ENCODE measurements around the gene CNR2. TPM values are rescaled to one million over a fixed set of nuclear protein-coding genes. Genes with fewer than 3 reads are reported as not detected.

The CNR2 gene
- polyA plus RNA-seq, 3 donors = 0.03 to 0.12 (median 0.11) TPM

GRCh38 chr1:23904748-23905357 is 8.3 kb downstream of the CNR2 start:
- no peak for TF ChIP-seq CTCF (IDR thresholded peaks at IDR 0.05)
- Histone ChIP-seq H4K20me1 (ENCODE audit: insufficient read depth, low read length) (no peaks in the 10 kb centered on the region), H3K79me2 (ENCODE audit: insufficient read depth, low read length) (no peaks in the 10 kb centered on the region), H3K9ac (ENCODE audit: insufficient read depth, low read length, poor library complexity, severe bottlenecking) (no peak overlapping the region), H2AFZ (ENCODE audit: insufficient read depth, low read depth, low read length, poor library complexity, severe bottlenecking) (no peak overlapping the region), H3K4me2 (replicated peaks; ENCODE audit: extremely low read depth, low read length, poor library complexity, severe bottlenecking) (no peak overlapping the region), H3K4me3 (replicated peaks in 1 of 3; ENCODE audit: low read depth in 2 of 3, low read length in 3 of 3) (no peak overlapping the region), H3K36me3 (replicated peaks in 1 of 2; ENCODE audit: control insufficient read depth in 1 of 2, insufficient read depth in 2 of 2, low read length in 2 of 2) (no peaks in the 10 kb centered on the region), H3K9me3 (replicated peaks in 1 of 2; ENCODE audit: control insufficient read depth in 1 of 2, insufficient read depth in 1 of 2, low read length in 2 of 2) (no peaks in the 10 kb centered on the region), H3K27ac (ENCODE audit: low read depth in 1 of 2, low read length in 2 of 2) (no peak overlapping the region), H3K27me3 (ENCODE audit: control insufficient read depth in 2 of 2, insufficient read depth in 2 of 2, low read length in 2 of 2) (peaks cover 11 to 28% of the 10 kb centered on the region in 2 donors), H3K4me1 (ENCODE audit: control insufficient read depth in 1 of 2, insufficient read depth in 2 of 2, low read length in 2 of 2) (peaks cover 41 to 45% of the 10 kb centered on the region in 2 donors)
- Mint-ChIP-seq H3K36me3 (peaks cover 19 to 26% of the 10 kb centered on the region in 2 donors), H3K4me3 (peak overlapping the region in 1 of 2 donors; percentile 56), H3K9me3 (peaks cover 0 to 8% (median 0%) of the 10 kb centered on the region in 7 donors), H3K27ac (no peak overlapping the region), H3K27me3 (ENCODE audit: low read depth in 3 of 3) (peaks cover 25 to 41% (median 38%) of the 10 kb centered on the region in 3 donors), H3K4me1 (peaks cover 58% of the 10 kb centered on the region)
- DNase-seq = peak in 1 of 3 donors; percentile 29
- intact Hi-C loops (cut with micrococcal nuclease) = no loop called here
- WGBS (ENCODE audit: insufficient coverage) = 71% methylated on average over 8 of the region's 10 CpGs

- TF ChIP-seq CTCF (IDR thresholded peaks at IDR 0.05) = no peak
- peaks cover 55% of the 10 kb centered on the region for H3K4me1 Mint-ChIP-seq
- Histone ChIP-seq H3K79me2 (ENCODE audit: insufficient read depth, low read length) (no peaks in the 10 kb centered on the region), H3K36me3 (replicated peaks in 1 of 2; ENCODE audit: control insufficient read depth in 1 of 2, insufficient read depth in 2 of 2, low read length in 2 of 2) (no peaks in the 10 kb centered on the region), H2AFZ (ENCODE audit: insufficient read depth, low read depth, low read length, poor library complexity, severe bottlenecking) (no peak overlapping the region), H3K4me1 (ENCODE audit: control insufficient read depth in 1 of 2, insufficient read depth in 2 of 2, low read length in 2 of 2) (peaks cover 33 to 41% of the 10 kb centered on the region in 2 donors), H3K4me3 (replicated peaks in 1 of 3; ENCODE audit: low read depth in 2 of 3, low read length in 3 of 3) (no peak overlapping the region), H4K20me1 (ENCODE audit: insufficient read depth, low read length) (no peaks in the 10 kb centered on the region), H3K9me3 (replicated peaks in 1 of 2; ENCODE audit: control insufficient read depth in 1 of 2, insufficient read depth in 1 of 2, low read length in 2 of 2) (no peaks in the 10 kb centered on the region), H3K4me2 (replicated peaks; ENCODE audit: extremely low read depth, low read length, poor library complexity, severe bottlenecking) (no peak overlapping the region), H3K27me3 (ENCODE audit: control insufficient read depth in 2 of 2, insufficient read depth in 2 of 2, low read length in 2 of 2) (peaks cover 11 to 28% of the 10 kb centered on the region in 2 donors), H3K9ac (ENCODE audit: insufficient read depth, low read length, poor library complexity, severe bottlenecking) (no peak overlapping the region), H3K27ac (ENCODE audit: low read depth in 1 of 2, low read length in 2 of 2) (no peak overlapping the region)
- 90% methylated on average over 4 of the region's 6 CpGs for WGBS (ENCODE audit: insufficient coverage)
- peaks cover 19 to 26% of the 10 kb centered on the region in 2 donors for H3K36me3 Mint-ChIP-seq
- no peak overlapping the region for H3K27ac Mint-ChIP-seq
- H3K9me3 Mint-ChIP-seq = peaks cover 0 to 8% (median 0%) of the 10 kb centered on the region in 7 donors
- H3K4me3 Mint-ChIP-seq = peak overlapping the region in 1 of 2 donors; percentile 80
- intact Hi-C loops (cut with micrococcal nuclease) = no loop called here
- DNase-seq = no peak
- H3K27me3 Mint-ChIP-seq (ENCODE audit: low read depth in 3 of 3) = peaks cover 25 to 43% (median 43%) of the 10 kb centered on the region in 3 donors
These were observed 9.4 kb downstream of the CNR2 start for GRCh38 chr1:23903754-23904153.
